RCC 7860 (cell line): ENCODE data around the gene GADD45B.
A peak's percentile ranks its signal among the peaks of the same experiment; 100 is the strongest.
"Not testable (repeated sequence)": the region's sequence is repeated elsewhere in the genome, so short reads cannot be mapped to it uniquely, and the experiment has no call there.

Experiments
- DNase-seq: peaks from one replicate; pipeline ENCODE4 v3.0.0-alpha.2; 2015; ENCODE audit warnings: low spot score
- FAIRE-seq: peaks from 2 replicates; lab custom pipeline; 2012; peaks lifted over from hg19 to GRCh38; lab: Jason Lieb, UNC

GADD45B gene

GRCh38 chr19:2511991-2512390 is 36.1 kb downstream of the GADD45B start:
- FAIRE-seq (no peak), DNase-seq (no peak)

GRCh38 chr19:2512523-2513431 is 36.9 kb downstream of the GADD45B start:
- DNase-seq (no peak), FAIRE-seq (no peak)

GRCh38 chr19:2514981-2515518 is 39.1 kb downstream of the GADD45B start:
- FAIRE-seq, result no peak
- no peak for DNase-seq

GRCh38 chr19:2516727-2517126 is 40.8 kb downstream of the GADD45B start:
- DNase-seq, result no peak
- no peak for FAIRE-seq

- FAIRE-seq, result no peak
- DNase-seq, result no peak
Observed at GRCh38 chr19:2517881-2518601, 42.1 kb downstream of the GADD45B start.

GRCh38 chr19:2518856-2519255 is 42.9 kb downstream of the GADD45B start:
- not testable (repeated sequence) for FAIRE-seq, DNase-seq

- FAIRE-seq (no peak), DNase-seq (no peak)
Observed at GRCh38 chr19:2519482-2519881, 43.6 kb downstream of the GADD45B start.

- FAIRE-seq (peak; percentile 74), DNase-seq (peak; percentile 75)
Observed at GRCh38 chr19:2523630-2524311, 47.8 kb downstream of the GADD45B start.

GRCh38 chr19:2524361-2524839 is 48.5 kb downstream of the GADD45B start:
- no peak for FAIRE-seq
- DNase-seq, result no peak

- FAIRE-seq (peak; percentile 85), DNase-seq (peak; percentile 96)
Observed at GRCh38 chr19:2524840-2525723, 49.2 kb downstream of the GADD45B start.

- DNase-seq (no peak), FAIRE-seq (no peak)
Observed at GRCh38 chr19:2527171-2527570, 51.2 kb downstream of the GADD45B start.

- DNase-seq (no peak), FAIRE-seq (no peak)
Observed at GRCh38 chr19:2527686-2528085, 51.8 kb downstream of the GADD45B start.
